H1 (cell line): ENCODE data around the gene STK31. TPM values are rescaled to one million over a fixed set of nuclear protein-coding genes. Genes with fewer than 3 reads are reported as not detected.
"Not testable (repeated sequence)": the region's sequence is repeated elsewhere in the genome, so short reads cannot be mapped to it uniquely, and the experiment has no call there.

Source experiments
- CTCF ChIA-PET: fragments of 300-600 bp; sonication (Branson Sonifier 250); formaldehyde crosslinking; loops from one replicate; lab custom pipeline; 2021; ENCODE audit not compliant: partially characterized antibody; lab: Charles Lee
- POLR2A ChIA-PET: fragments of 300-600 bp; sonication (Branson Sonifier 250); formaldehyde crosslinking; loops from one replicate; lab custom pipeline; 2021; ENCODE audit warnings: inconsistent platforms; ENCODE audit not compliant: partially characterized antibody; lab: Charles Lee
- DNase-seq, 2 experiments: peaks; one replicate each; pipeline versions ENCODE4 v3.0.0 to v3.0.0-alpha.2; 2010 to 2022; ENCODE audit warnings: low spot score in 2 of 2, low read depth in 1 of 2, mixed read lengths in 1 of 2
- FAIRE-seq: peaks from 2 replicates; lab custom pipeline; 2011; peaks lifted over from hg19 to GRCh38; lab: Jason Lieb, UNC
- H2AFZ ChIP-seq: 2 replicates; pipeline ENCODE4 v1.8.1; 2012; ENCODE audit warnings: low read length, inconsistent platforms
- H2AK5ac ChIP-seq: 2 replicates; pipeline ENCODE4 v1.6.1; 2013; ENCODE audit warnings: low read depth, low read length
- H2BK120ac ChIP-seq: replicated peaks from 2 replicates; pipeline ENCODE3; 2013; ENCODE audit warnings: low read depth, low read length, inconsistent platforms
- H2BK12ac ChIP-seq: 2 replicates; pipeline ENCODE4 v1.6.1; 2013; ENCODE audit warnings: low read depth, low read length
- H2BK15ac ChIP-seq: 2 replicates; pipeline ENCODE4 v1.6.1; 2013; ENCODE audit warnings: low read length
- H2BK20ac ChIP-seq: 2 replicates; pipeline ENCODE4 v1.6.1; 2013; ENCODE audit warnings: low read length
- H2BK5ac ChIP-seq: 2 replicates; pipeline ENCODE4 v1.6.1; 2013; ENCODE audit warnings: low read depth, low read length
- H3K14ac ChIP-seq: 2 replicates; pipeline ENCODE4 v1.6.1; 2013; ENCODE audit warnings: inconsistent platforms; ENCODE audit not compliant: insufficient read length
- H3K18ac ChIP-seq: 2 replicates; pipeline ENCODE4 v1.6.1; 2013; ENCODE audit warnings: low read length; ENCODE audit errors: extremely low read depth
- H3K23ac ChIP-seq: 2 replicates; pipeline ENCODE4 v1.6.1; 2013; ENCODE audit warnings: inconsistent platforms; ENCODE audit not compliant: insufficient read length
- H3K23me2 ChIP-seq: 2 replicates; pipeline ENCODE4 v1.6.1; 2013; ENCODE audit warnings: low read depth, low read length
- H3K27ac ChIP-seq: 2 replicates; pipeline ENCODE4 v1.6.1; 2011; ENCODE audit warnings: low read depth, low read length, inconsistent platforms
- H3K27me3 ChIP-seq, 4 experiments: replicated peaks in 1 of 4; 1 replicate in 1 of 4; 2 replicates in 3 of 4; pipeline versions ENCODE4 v1.6.1 to v1.8.1; 2011 to 2013; ENCODE audit warnings: low read length in 3 of 4, mild to moderate bottlenecking in 3 of 4, inconsistent platforms in 2 of 4, mixed read lengths in 2 of 4, moderate library complexity in 1 of 4; ENCODE audit not compliant: control insufficient read depth in 3 of 4, insufficient read depth in 3 of 4; ENCODE audit errors: extremely low read depth in 1 of 4
- H3K36me3 ChIP-seq, 4 experiments: 2 replicates each; pipeline versions ENCODE4 v1.6.1 to v1.8.1; 2011 to 2013; ENCODE audit warnings: mild to moderate bottlenecking in 4 of 4, low read length in 3 of 4, moderate library complexity in 2 of 4, control low read depth in 1 of 4, inconsistent platforms in 1 of 4; ENCODE audit not compliant: insufficient read depth in 4 of 4, control insufficient read depth in 2 of 4
- H3K4ac ChIP-seq: replicated peaks from 2 replicates; pipeline ENCODE3; 2013; ENCODE audit warnings: low read length, low read depth, mixed read lengths, inconsistent platforms; ENCODE audit not compliant: insufficient read length
- H3K4me1 ChIP-seq, 4 experiments: replicated peaks in 1 of 4; 1 replicate in 1 of 4; 2 replicates in 3 of 4; pipeline versions ENCODE4 v1.6.1 to v1.8.1; 2011 to 2013; ENCODE audit warnings: low read length in 3 of 4, inconsistent platforms in 2 of 4, mixed read lengths in 1 of 4; ENCODE audit not compliant: insufficient read depth in 4 of 4, control insufficient read depth in 3 of 4
- H3K4me2 ChIP-seq, 2 experiments: 2 replicates each; pipeline versions ENCODE4 v1.6.1 to v1.8.1; 2011 to 2013; ENCODE audit warnings: low read depth in 2 of 2, low read length in 2 of 2, control low read depth in 1 of 2, inconsistent platforms in 1 of 2, mild to moderate bottlenecking in 1 of 2; ENCODE audit not compliant: insufficient read depth in 1 of 2
- H3K4me3 ChIP-seq, 4 experiments: fragments of 200-600, 300-600 bp in 1 of 4; sonication (generic), shearing (Covaris generic), sonication (Bioruptor Twin) in 1 of 4; 2 replicates each; pipeline versions ENCODE4 v1.5.1 to v1.8.1; 2011 to 2016; ENCODE audit warnings: low read length in 4 of 4, low read depth in 3 of 4, control low read depth in 2 of 4, inconsistent platforms in 2 of 4, mild to moderate bottlenecking in 2 of 4, mixed read lengths in 1 of 4, moderate library complexity in 1 of 4; ENCODE audit not compliant: insufficient read depth in 2 of 4; ENCODE audit errors: extremely low read depth in 1 of 4
- H3K56ac ChIP-seq: replicated peaks from 2 replicates; pipeline ENCODE3; 2013; ENCODE audit warnings: low read depth, mild to moderate bottlenecking, mixed read lengths, low read length, inconsistent platforms; ENCODE audit not compliant: insufficient read length
- H3K79me1 ChIP-seq: 2 replicates; pipeline ENCODE4 v1.6.1; 2013; ENCODE audit warnings: low read depth, low read length, control low read depth
- H3K79me2 ChIP-seq, 2 experiments: 2 replicates each; pipeline versions ENCODE4 v1.6.1 to v1.8.1; 2012 to 2013; ENCODE audit warnings: low read length in 2 of 2, mild to moderate bottlenecking in 2 of 2, inconsistent platforms in 1 of 2; ENCODE audit not compliant: insufficient read depth in 2 of 2, control insufficient read depth in 1 of 2
- H3K9ac ChIP-seq, 4 experiments: replicated peaks in 1 of 4; 1 replicate in 1 of 4; 2 replicates in 3 of 4; pipeline versions ENCODE4 v1.6.1 to v1.8.1; 2011 to 2013; ENCODE audit warnings: low read depth in 3 of 4, low read length in 3 of 4, control low read depth in 2 of 4, mild to moderate bottlenecking in 2 of 4, moderate library complexity in 2 of 4, inconsistent platforms in 1 of 4; ENCODE audit errors: extremely low read depth in 1 of 4
- H3K9me3 ChIP-seq, 2 experiments: 2 replicates each; pipeline versions ENCODE4 v1.6.1 to v1.8.1; 2012 to 2013; ENCODE audit warnings: mild to moderate bottlenecking in 2 of 2, moderate library complexity in 2 of 2, control low read depth in 1 of 2, inconsistent platforms in 1 of 2, low read depth in 1 of 2, low read length in 1 of 2, mixed read lengths in 1 of 2; ENCODE audit not compliant: insufficient read depth in 2 of 2
- H4K20me1 ChIP-seq, 2 experiments: replicated peaks in 1 of 2; 2 replicates each; pipeline versions ENCODE3 to v1.8.1; 2011 to 2013; ENCODE audit warnings: inconsistent platforms in 2 of 2, low read length in 2 of 2, mild to moderate bottlenecking in 1 of 2; ENCODE audit not compliant: insufficient read depth in 2 of 2, control insufficient read depth in 1 of 2
- H4K5ac ChIP-seq: 2 replicates; pipeline ENCODE4 v1.6.1; 2013; ENCODE audit warnings: low read length, low read depth, mixed read lengths, inconsistent platforms; ENCODE audit not compliant: insufficient read length
- H4K8ac ChIP-seq: 2 replicates; pipeline ENCODE4 v1.8.0; 2013; ENCODE audit warnings: mild to moderate bottlenecking, moderate library complexity, low read length, inconsistent platforms; ENCODE audit not compliant: insufficient read depth; ENCODE audit errors: extremely low read depth
- H4K91ac ChIP-seq: replicated peaks from 2 replicates; pipeline ENCODE3; 2013; ENCODE audit warnings: low read length, mixed read lengths, inconsistent platforms; ENCODE audit not compliant: insufficient read length
- WGBS, 2 experiments: shearing (Covaris generic) in 1 of 2; methylation state at CpG; one replicate each; pipeline versions ENCODE4 v1.1.6 to v1.1.7; 2013 to 2015; ENCODE audit warnings: low lambda C conversion rate in 2 of 2, mixed read lengths in 2 of 2, inconsistent platforms in 1 of 2, low coverage in 1 of 2, missing lambda C conversion rate in 1 of 2; ENCODE audit not compliant: insufficient replicate concordance in 2 of 2, insufficient coverage in 1 of 2, insufficient read length in 1 of 2; ENCODE audit errors: extremely low coverage in 1 of 2, missing lambda C conversion rate in 1 of 2; 5-methylcytosine and 5-hydroxymethylcytosine counted together
- polyA plus RNA-seq, 7 experiments: library from polyadenylated mRNA; depleted of rRNA in 3 of 7; stranded (reverse) in 5 of 7; unstranded in 2 of 7; fragments of >200 nt in 5 of 7; fragments of 200-250 nt in 2 of 7; gene quantifications; 1 replicate in 5 of 7; 2 replicates in 1 of 7; 4 replicates in 1 of 7; pipeline versions ENCODE4 v1.2.1 to v1.2.3, GENCODE V29; 2011 to 2013; ENCODE audit warnings: missing spikeins in 2 of 7, mixed read lengths in 2 of 7
- total RNA-seq: library from RNA; stranded (reverse); fragmentation: NEBNext Ultra II Directional; extraction: Animal tissue kit (Norgen Biotek cat#: 25700); gene quantifications from 2 replicates; pipeline ENCODE4 v1.2.1, GENCODE V29; 2021

The STK31 gene
- total and polyA plus RNA-seq, 2 of the 8 experiments (the other 6 are each of a cell fraction or from before 2014, with no cell fraction given), result 0.15 to 0.32 TPM

- H3K9ac ChIP-seq, H2BK12ac ChIP-seq, H2BK5ac ChIP-seq, H3K14ac ChIP-seq, H3K79me2 ChIP-seq, H3K79me1 ChIP-seq, H4K20me1 ChIP-seq, H3K36me3 ChIP-seq, H2AFZ ChIP-seq, DNase-seq, H3K4me3 ChIP-seq, CTCF ChIA-PET, H3K27ac ChIP-seq, H3K23ac ChIP-seq, H4K5ac ChIP-seq, H3K4me2 ChIP-seq, H3K18ac ChIP-seq, H4K8ac ChIP-seq, POLR2A ChIA-PET, H2BK15ac ChIP-seq, H3K9me3 ChIP-seq, H3K56ac ChIP-seq, H3K23me2 ChIP-seq, H4K91ac ChIP-seq, H3K4ac ChIP-seq, FAIRE-seq, H3K27me3 ChIP-seq, H3K4me1 ChIP-seq, H2BK20ac ChIP-seq, H2AK5ac ChIP-seq, H2BK120ac ChIP-seq: not testable (repeated sequence)
- WGBS, 2 experiments, result 96% methylated on average over 3 of the region's 3 CpGs; no CpG with 5 or more reads in 1 of the 2 experiments
Measured at GRCh38 chr7:23876526-23876925, 166.5 kb downstream of the STK31 start.

Other genes with a start within 250 kb of the STK31 start
- gene IGF2BP3, start 239.7 kb upstream of the STK31 start, total RNA-seq, result 190 and 193 TPM in 2 replicates
- 66.3 and 94.6 TPM in 2 replicates for gene IGF2BP3, start 239.7 kb upstream of the STK31 start, polyA plus RNA-seq (2011; rRNA removed)
- gene TRA2A, start 178.2 kb upstream of the STK31 start, total RNA-seq, result 122 and 125 TPM in 2 replicates
- 54.4 and 116 TPM in 2 replicates for gene TRA2A, start 178.2 kb upstream of the STK31 start, polyA plus RNA-seq (2011; rRNA removed)
- gene CCDC126, start 112.8 kb upstream of the STK31 start, total RNA-seq, result 4.2 and 5.3 TPM in 2 replicates
- gene CCDC126, start 112.8 kb upstream of the STK31 start, polyA plus RNA-seq (2011; rRNA removed), result 1.4 and 2.0 TPM in 2 replicates
- gene FAM221A, start 30.0 kb upstream of the STK31 start, total RNA-seq, result 20.3 and 21.5 TPM in 2 replicates
- gene FAM221A, start 30.0 kb upstream of the STK31 start, polyA plus RNA-seq (2011; rRNA removed), result 22.0 and 39.0 TPM in 2 replicates